GM12878 (cell line): ENCODE measurements around the gene PRR7. TPM values are rescaled to one million over a fixed set of nuclear protein-coding genes. Genes with fewer than 3 reads are reported as not detected.

ENCODE experiments used
- ATAC-seq: fragments of 200-7000 bp; cut with Tn5 transposase; 3 replicates; pipeline ENCODE4 v1.9.1; 2020; ENCODE audit warnings: mild to moderate bottlenecking, moderate library complexity
- BruUV-seq: library from RNA; stranded (reverse); fragments of 400-500 nt; replicated peaks from 2 replicates; lab custom pipeline; 2021; lab: Mats Ljungman, UMichigan
- CTCF ChIA-PET: fragments of 300-600 bp; sonication (Branson Sonifier 250); formaldehyde crosslinking; extraction: SDS; loops from one replicate; lab custom pipeline; 2021; ENCODE audit warnings: inconsistent platforms; lab: Yijun Ruan, JAX
- POLR2A ChIA-PET: fragments of 350-600 bp; formaldehyde crosslinking; extraction: SDS; loops from one replicate; lab custom pipeline; 2021; ENCODE audit warnings: inconsistent platforms; lab: Charles Lee
- RAD21 ChIA-PET: fragments of 300-600 bp; sonication (Branson Sonifier 250); formaldehyde crosslinking; loops from one replicate; lab custom pipeline; 2023; ENCODE audit warnings: antibody characterized with exemption; ENCODE audit not compliant: unreplicated experiment; lab: Charles Lee
- SMC1A ChIA-PET: fragments of 300-600 bp; sonication (Branson Sonifier 250); formaldehyde crosslinking; loops from one replicate; lab custom pipeline; 2023; ENCODE audit not compliant: unreplicated experiment, uncharacterized antibody; lab: Charles Lee
- DNase-seq: peaks from one replicate; pipeline ENCODE4 v3.0.0-alpha.2; 2011; ENCODE audit warnings: low read depth, low spot score
- FAIRE-seq: peaks from 3 replicates; lab custom pipeline; 2011; peaks lifted over from hg19 to GRCh38; lab: Jason Lieb, UNC
- H2AFZ ChIP-seq: 2 replicates; pipeline ENCODE4 v1.6.0; 2011; ENCODE audit warnings: low read depth, low read length, control low read depth; ENCODE audit not compliant: control insufficient read depth
- H3K27ac ChIP-seq: 2 replicates; pipeline ENCODE4 v1.5.1; 2011; ENCODE audit warnings: control low read depth; ENCODE audit not compliant: control insufficient read depth, insufficient read depth
- H3K27me3 ChIP-seq, 2 experiments: replicated peaks in 1 of 2; 2 replicates each; pipeline versions ENCODE4 v1.6.0 to v1.6.1; 2011; ENCODE audit warnings: low read length in 1 of 2; ENCODE audit not compliant: control insufficient read depth in 2 of 2, insufficient read depth in 2 of 2
- H3K36me3 ChIP-seq, 2 experiments: 2 replicates each; pipeline ENCODE4 v1.5.1; 2011; ENCODE audit warnings: low read length in 1 of 2; ENCODE audit not compliant: control insufficient read depth in 2 of 2, insufficient read depth in 2 of 2
- H3K4me1 ChIP-seq: 2 replicates; pipeline ENCODE4 v1.6.1; 2011; ENCODE audit warnings: mild to moderate bottlenecking, low read length, moderate library complexity, mixed read lengths; ENCODE audit not compliant: control insufficient read depth, insufficient read depth
- H3K4me2 ChIP-seq: 2 replicates; pipeline ENCODE4 v1.6.0; 2011; ENCODE audit warnings: control low read depth; ENCODE audit not compliant: control insufficient read depth, insufficient read depth
- H3K4me3 ChIP-seq: fragments of 200-600 bp; sonication (generic); 2 replicates; pipeline ENCODE4 v1.5.1; 2016
- H3K79me2 ChIP-seq: 2 replicates; pipeline ENCODE4 v1.6.0; 2011; ENCODE audit warnings: low read length; ENCODE audit not compliant: control insufficient read depth, insufficient read depth
- H3K9ac ChIP-seq: 2 replicates; pipeline ENCODE4 v1.8.0; 2011; ENCODE audit warnings: low read length, control low read depth, mixed read lengths; ENCODE audit not compliant: control insufficient read depth, insufficient read depth
- H3K9me3 ChIP-seq: replicated peaks from 3 replicates; pipeline ENCODE4 v1.5.1; 2011; ENCODE audit warnings: mild to moderate bottlenecking, low read length; ENCODE audit not compliant: control insufficient read depth, insufficient read depth
- H4K20me1 ChIP-seq: 2 replicates; pipeline ENCODE4 v1.6.0; 2011; ENCODE audit not compliant: control insufficient read depth, insufficient read depth
- BCLAF1 ChIP-seq: fragments of 450-650 bp; IDR thresholded peaks from 2 replicates; pipeline ENCODE4 v1.6.1; 2017; ENCODE audit warnings: antibody characterized with exemption, mild to moderate bottlenecking, moderate library complexity
- CUX1 ChIP-seq: IDR thresholded peaks from 2 replicates; pipeline ENCODE4 v1.6.1; 2012; ENCODE audit warnings: improper control_type of control experiment, low read depth, low read length; ENCODE audit not compliant: insufficient replicate concordance
- E2F8 ChIP-seq: fragments of 450-650 bp; IDR thresholded peaks from 2 replicates; pipeline ENCODE4 v1.6.1; 2018; ENCODE audit warnings: mild to moderate bottlenecking, low read depth, moderate library complexity; ENCODE audit not compliant: partially characterized antibody
- MTA3 ChIP-seq: IDR thresholded peaks from 2 replicates; pipeline ENCODE4 v1.6.1; 2012; ENCODE audit warnings: low read length, inconsistent platforms, borderline replicate concordance
- NR2C2 ChIP-seq: IDR thresholded peaks from 2 replicates; pipeline ENCODE4 v1.6.1; 2011; ENCODE audit warnings: borderline replicate concordance, low read depth; ENCODE audit not compliant: control insufficient read depth, insufficient read length
- POLR2AphosphoS2 ChIP-seq: IDR thresholded peaks from 2 replicates; pipeline ENCODE4 v1.6.1; 2011; ENCODE audit warnings: low read depth, mild to moderate bottlenecking, low read length, improper control_type of control experiment, moderate library complexity
- SMC3 ChIP-seq: IDR thresholded peaks from 2 replicates; pipeline ENCODE4 v1.6.1; 2011; ENCODE audit warnings: low read length, improper control_type of control experiment, borderline replicate concordance
- STAT3 ChIP-seq: IDR thresholded peaks from 2 replicates; pipeline ENCODE4 v1.6.1; 2011; ENCODE audit warnings: low read depth, low read length, improper control_type of control experiment
- TCF7 ChIP-seq: IDR thresholded peaks from 2 replicates; pipeline ENCODE4 v1.6.1; 2014; ENCODE audit warnings: antibody characterized with exemption, borderline replicate concordance
- ZNF207 ChIP-seq: fragments of 450-650 bp; IDR thresholded peaks from 2 replicates; pipeline ENCODE4 v1.6.1; 2014; ENCODE audit warnings: antibody characterized with exemption, mild to moderate bottlenecking, borderline replicate concordance
- WGBS: methylation state at CpG from one replicate; pipeline ENCODE4 v1.1.6; 2016; ENCODE audit warnings: low lambda C conversion rate; ENCODE audit not compliant: insufficient replicate concordance, insufficient coverage; ENCODE audit errors: missing lambda C conversion rate; 5-methylcytosine and 5-hydroxymethylcytosine counted together
- in situ Hi-C: fragments of 300-500 bp; cut with MboI; formaldehyde crosslinking; loops from 9 replicates; pipeline ENCODE4 v1.14.3; 2018; ENCODE audit warnings: mixed read lengths
- intact Hi-C: fragments of 100-400 bp; cut with micrococcal nuclease; formaldehyde crosslinking; loops from one replicate; pipeline ENCODE4 v1.14.2; 2022; ENCODE audit not compliant: unreplicated experiment
- polyA plus RNA-seq, 11 experiments: library from polyadenylated mRNA; depleted of rRNA in 4 of 11; unstranded in 6 of 11; stranded (reverse) in 5 of 11; fragments of >200 nt; fragmentation: Nextera tagmentation in 4 of 11; fragmentation: Illumina TruSeq in 1 of 11; extraction: Ambion mirVana in 4 of 11; extraction: Trizol in 1 of 11; gene quantifications; 1 replicate in 1 of 11; 2 replicates in 10 of 11; pipeline versions ENCODE4 v1.2.1 to v1.2.3, GENCODE V29; 2011 to 2016; ENCODE audit warnings: inconsistent platforms in 2 of 11, missing spikeins in 2 of 11, low read depth in 1 of 11
- total RNA-seq, 4 experiments: library from RNA; depleted of rRNA in 3 of 4; stranded (reverse); fragments of >200 nt in 3 of 4; fragmentation: Illumina TruSeq in 1 of 4; extraction: Trizol in 1 of 4; gene quantifications; 2 replicates each; pipeline versions ENCODE4 v1.2.1 to v1.2.3, GENCODE V29; 2013 to 2021

PRR7 gene
- total and polyA plus RNA-seq, 10 of the 15 experiments (the other 5 are each of a cell fraction or from before 2014, with no cell fraction given), result 0.09 to 18.8 (median 4.6) TPM; not detected in 2

GRCh38 chr5:177429248-177430040 lies 17.2 kb upstream of the PRR7 start:
- ChIA-PET CTCF (interaction anchor here (0.6 to 13.2 kb wide), 14 partner anchors 15 to 392 kb away, joined by 3 to 188 read pairs (median 4); partner anchors contain the start of genes PFN3 and PRR7), RAD21 (interaction anchor here (0.6 to 11.0 kb wide), 12 partner anchors 15 to 112 kb away, joined by 3 to 288 read pairs (median 5); partner anchors contain the start of genes DOK3, F12 and PRR7), POLR2A (interaction anchor here (0.6 to 13.4 kb wide), 19 partner anchors 9 to 167 kb away, joined by 3 to 358 read pairs (median 4); partner anchors contain the start of genes DDX41, F12, PDLIM7 and PFN3), SMC1A (interaction anchor here (0.6 to 7.5 kb wide), 16 partner anchors 11 to 312 kb away, joined by 3 to 73 read pairs (median 4); partner anchors contain the start of genes PFN3 and PRR7)
- Histone ChIP-seq H3K79me2 (peaks cover 58% of the 10 kb centered on the region), H3K4me1 (peaks cover 56% of the 10 kb centered on the region), H2AFZ (no peak overlapping the region), H3K27ac (peak overlapping the region; percentile 94), H3K9ac (peak overlapping the region; percentile 93), H3K27me3 (no peaks in the 10 kb centered on the region), H3K36me3 (peaks cover 16 to 23% of the 10 kb centered on the region in 2 experiments; a peak in 3 of 4 replicates), H3K4me2 (peak overlapping the region; percentile 65), H3K4me3 (peak overlapping the region; percentile 83), H4K20me1 (no peaks in the 10 kb centered on the region), H3K9me3 (no peaks in the 10 kb centered on the region)
- FAIRE-seq (peak; percentile 80), ATAC-seq (peak; percentile 23), DNase-seq (peak; percentile 72)
- 11% methylated on average over 6 of the region's 6 CpGs for WGBS
- intact Hi-C loops, result loop anchor here (2.0 kb wide), 1 partner anchor 19 kb away; no protein-coding TSS in a partner anchor
- in situ Hi-C loops, result no loop called here
- no TSS peak for BruUV-seq
- TF ChIP-seq SMC3, result peak; percentile 11; the same call in 1 of the 2 replicates
- no peak for TF ChIP-seq MTA3
- TF ChIP-seq E2F8, result no peak
- no peak for TF ChIP-seq POLR2AphosphoS2
- TF ChIP-seq BCLAF1, result no peak
- TF ChIP-seq ZNF207, result no peak
- TF ChIP-seq STAT3, result no peak
- no peak for TF ChIP-seq TCF7
- no peak for TF ChIP-seq NR2C2
- no peak for TF ChIP-seq CUX1
